Measurements from ENCODE around the gene RASAL2.

Gene RASAL2

GRCh38 chr1:178516110-178516509, 422.2 kb downstream of the RASAL2 start:
- DNase-seq (ENCODE audit: low spot score): no peak

GRCh38 chr1:178518894-178519293, 425.0 kb downstream of the RASAL2 start:
- no peak for DNase-seq (ENCODE audit: low spot score)

- no peak for DNase-seq (ENCODE audit: low spot score)
Measured at GRCh38 chr1:178520803-178521202, 426.9 kb downstream of the RASAL2 start.

GRCh38 chr1:178521241-178521640, 427.3 kb downstream of the RASAL2 start:
- DNase-seq (ENCODE audit: low spot score): no peak

- no peak for DNase-seq (ENCODE audit: low spot score)
Measured at GRCh38 chr1:178527117-178527516, 433.2 kb downstream of the RASAL2 start.

- no peak for DNase-seq (ENCODE audit: low spot score)
Measured at GRCh38 chr1:178528228-178528952, 434.5 kb downstream of the RASAL2 start.

GRCh38 chr1:178528953-178529335, 435.0 kb downstream of the RASAL2 start:
- no peak for DNase-seq (ENCODE audit: low spot score)

- DNase-seq (ENCODE audit: low spot score): no peak
Measured at GRCh38 chr1:178529364-178530036, 435.6 kb downstream of the RASAL2 start.

- no peak for DNase-seq (ENCODE audit: low spot score)
Measured at GRCh38 chr1:178530037-178530402, 436.1 kb downstream of the RASAL2 start.

GRCh38 chr1:178530502-178530901, 436.6 kb downstream of the RASAL2 start:
- DNase-seq (ENCODE audit: low spot score): no peak

GRCh38 chr1:178531887-178532286, 438.0 kb downstream of the RASAL2 start:
- DNase-seq (ENCODE audit: low spot score): no peak

GRCh38 chr1:178532392-178532791, 438.5 kb downstream of the RASAL2 start:
- peak; percentile 72 for DNase-seq (ENCODE audit: low spot score)

- DNase-seq (ENCODE audit: low spot score): no peak
Measured at GRCh38 chr1:178533121-178533946, 439.4 kb downstream of the RASAL2 start.
